Stimulated activated naive CD4-positive, alpha-beta T cell treated with Interleukin-2 at 50 U/mL for 16 hours (primary cell): Measurements from ENCODE around the gene RHBDF2.

ENCODE experiments used
- DNase-seq: peaks from one replicate; lab custom pipeline; 2025; lab: John Stamatoyannopoulos, UW

RHBDF2 gene

DNA sequence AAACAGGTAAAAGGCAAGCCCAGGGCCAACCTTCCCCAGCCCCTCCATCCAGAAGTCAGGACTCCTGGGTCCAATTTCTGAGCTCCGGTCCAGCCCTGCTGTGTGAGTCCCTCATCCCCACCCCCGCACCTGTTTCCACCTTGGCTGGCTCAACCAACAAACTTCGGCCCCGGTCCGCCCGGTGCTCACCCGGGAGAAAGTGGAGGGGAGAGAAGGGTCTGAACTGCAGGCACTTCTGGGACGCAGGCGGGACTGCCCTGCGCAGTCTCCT lies 541 bp downstream of the RHBDF2 start:
- DNase-seq: no peak

DNA sequence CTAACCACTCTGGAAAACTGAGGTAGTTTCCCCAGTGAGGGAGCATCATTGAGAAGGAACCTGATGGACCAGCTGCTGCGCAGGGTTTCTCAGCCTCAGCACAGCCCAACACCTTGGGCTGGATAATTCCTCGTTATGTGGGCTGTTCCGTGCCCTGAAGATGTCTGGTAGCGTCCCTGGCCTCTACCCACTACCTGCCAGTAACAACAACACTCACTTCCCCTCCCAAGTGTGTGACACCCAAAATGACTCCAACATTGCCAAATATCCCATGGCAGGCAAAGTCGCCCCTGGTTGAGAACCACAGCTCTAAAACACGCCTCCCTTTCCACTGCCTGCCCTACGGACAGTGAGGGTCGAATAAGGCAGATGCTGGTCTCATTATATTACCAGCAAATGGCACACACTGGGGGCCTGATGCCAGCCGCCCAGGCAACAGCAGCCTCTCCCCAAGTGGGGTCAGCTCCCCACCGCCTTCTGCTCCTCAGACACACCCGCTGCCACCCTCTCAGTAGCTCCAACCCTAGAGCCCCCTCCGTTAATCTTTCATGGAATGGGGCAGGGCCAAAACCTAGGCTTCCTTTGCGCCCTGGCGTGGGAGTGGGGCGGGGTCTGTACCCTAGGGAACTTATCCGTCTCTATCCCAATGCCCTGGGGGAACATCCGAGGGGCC lies 1.0 kb downstream of the RHBDF2 start:
- no peak for DNase-seq

- no peak for DNase-seq
Measured at GRCh38 chr17:76499267-76499667, 2.0 kb downstream of the RHBDF2 start.

GRCh38 chr17:76498876-76499251 lies 2.4 kb downstream of the RHBDF2 start:
- no peak for DNase-seq

- DNase-seq: no peak
Measured at GRCh38 chr17:76497979-76498875, 3.0 kb downstream of the RHBDF2 start.

DNA sequence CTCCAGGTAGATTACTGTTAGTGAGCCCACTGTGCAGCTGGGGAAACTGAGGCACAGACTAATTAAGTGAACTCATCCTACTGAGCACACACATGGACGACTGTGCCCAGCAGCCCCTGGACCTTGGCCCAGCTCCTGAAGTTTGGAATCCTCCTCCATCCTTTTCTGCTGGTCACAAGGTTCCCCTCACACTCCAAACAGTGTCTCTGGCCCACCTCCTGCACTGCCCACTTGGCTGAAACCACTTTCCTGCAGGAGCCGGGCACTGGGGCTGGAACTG lies 3.6 kb downstream of the RHBDF2 start:
- DNase-seq: no peak

GRCh38 chr17:76496464-76496863 lies 4.8 kb downstream of the RHBDF2 start:
- no peak for DNase-seq

DNA sequence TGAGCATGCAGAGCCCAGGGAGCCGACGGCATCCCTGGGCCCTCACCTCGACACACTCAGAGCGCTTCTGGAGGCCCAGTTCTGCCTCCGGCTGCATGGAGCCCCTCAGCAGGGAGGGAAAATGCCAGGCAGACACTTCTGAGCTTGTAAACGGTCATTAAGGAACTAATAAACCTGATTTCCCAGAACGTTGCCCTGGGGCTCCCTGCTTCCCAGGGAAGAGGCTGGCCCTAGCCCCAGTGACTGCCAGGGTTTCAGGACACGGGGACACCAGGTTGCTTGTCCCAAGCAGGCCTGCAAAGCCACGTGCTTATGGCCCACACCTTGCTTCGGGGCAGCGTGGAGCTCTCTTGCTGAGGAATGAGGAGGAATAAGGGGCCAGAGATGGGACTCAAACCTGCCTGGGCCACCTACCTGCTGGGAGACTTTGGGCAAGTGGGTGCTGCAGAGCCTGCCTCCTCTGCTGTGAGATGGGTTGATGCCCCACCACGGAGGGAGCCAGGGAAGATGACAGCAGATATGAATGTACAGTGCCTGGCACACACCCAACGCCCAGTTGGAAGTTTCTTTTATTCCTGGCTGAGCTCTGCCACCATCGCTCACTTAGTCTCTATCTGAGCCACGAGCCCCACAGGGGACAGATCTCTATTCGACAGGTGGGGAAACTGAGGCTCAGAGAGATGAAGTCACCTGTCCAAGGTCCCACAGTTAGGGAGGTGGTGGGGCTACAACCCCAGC lies 5.4 kb downstream of the RHBDF2 start:
- DNase-seq: no peak

DNA sequence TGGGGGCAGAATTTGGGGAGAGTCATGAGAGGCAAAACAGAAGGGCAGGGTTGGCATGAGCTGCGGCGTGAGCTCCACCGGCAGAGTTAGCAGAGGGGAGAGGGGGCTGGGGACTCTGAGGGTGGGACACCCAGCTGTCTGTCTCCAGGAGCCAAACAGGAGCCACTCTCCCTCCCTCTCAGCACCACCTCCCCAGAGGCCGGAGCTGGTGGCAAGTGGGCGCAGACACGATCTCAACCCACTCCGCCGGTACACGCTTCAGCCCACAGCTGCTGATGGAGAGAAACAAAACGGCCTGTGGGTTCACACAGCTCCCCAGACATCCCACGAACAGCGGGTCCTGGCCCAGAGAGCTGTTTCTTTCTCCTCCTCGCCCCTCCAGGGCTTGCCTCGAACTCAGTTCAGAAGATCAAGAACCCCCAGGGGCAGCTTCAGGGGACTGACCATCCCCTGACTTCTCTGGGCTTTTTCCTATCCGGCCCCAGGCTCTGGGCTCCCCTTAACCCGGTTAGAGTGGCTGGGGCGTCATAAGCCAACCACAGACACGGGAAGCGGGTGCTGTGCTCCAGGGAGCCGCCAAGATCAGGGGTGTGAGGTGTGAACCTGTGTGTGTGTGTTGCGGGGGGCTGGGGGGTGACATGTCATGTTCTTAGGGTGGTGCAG lies 7.6 kb downstream of the RHBDF2 start:
- no peak for DNase-seq

- DNase-seq: peak; percentile 13
Measured at GRCh38 chr17:76492989-76493501, 8.2 kb downstream of the RHBDF2 start.

DNA sequence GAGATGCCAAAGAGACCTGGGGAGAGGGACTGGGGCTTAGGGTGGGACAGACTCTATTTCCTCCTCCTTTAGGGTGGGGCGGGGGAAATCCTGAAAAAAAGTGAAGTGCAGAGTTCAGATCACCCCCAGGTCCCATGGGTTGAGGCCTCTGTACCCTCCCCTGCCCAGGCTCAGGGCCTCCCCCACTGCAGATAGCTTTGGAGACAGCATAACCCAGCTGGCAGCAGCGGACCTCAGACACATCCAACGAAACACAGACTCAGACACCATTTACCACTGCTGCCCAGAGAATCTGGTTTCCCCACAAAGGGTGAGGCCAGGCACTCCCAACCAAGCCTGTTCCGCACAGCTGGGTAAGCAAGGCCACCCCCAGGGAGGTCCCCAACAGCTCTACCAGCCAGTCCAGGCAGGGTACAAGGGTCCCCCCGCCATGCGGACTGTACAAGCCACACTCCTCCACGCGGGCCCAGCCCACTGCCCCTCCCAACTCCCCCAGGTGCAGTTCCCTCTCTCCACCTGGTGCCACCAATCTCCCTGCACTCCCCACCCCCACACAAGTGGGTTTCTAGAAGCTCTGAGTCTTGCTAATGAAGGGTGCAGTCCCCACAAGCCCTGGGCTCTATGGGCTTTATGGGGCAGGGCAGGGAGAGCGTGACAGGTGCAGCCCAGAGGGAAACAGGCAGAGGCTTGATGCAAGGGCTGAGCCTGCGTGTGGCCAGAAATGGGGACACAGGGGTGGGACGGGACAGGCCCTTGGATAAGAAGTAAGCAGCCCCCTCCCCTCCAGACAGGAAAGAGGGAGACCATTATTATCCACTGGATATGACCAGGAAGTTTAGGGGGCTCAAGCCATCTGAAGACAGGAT lies 8.9 kb downstream of the RHBDF2 start:
- no peak for DNase-seq

GRCh38 chr17:76491271-76492122 lies 9.7 kb downstream of the RHBDF2 start:
- DNase-seq: no peak

GRCh38 chr17:76490112-76490710 lies 11.0 kb downstream of the RHBDF2 start:
- no peak for DNase-seq

DNA sequence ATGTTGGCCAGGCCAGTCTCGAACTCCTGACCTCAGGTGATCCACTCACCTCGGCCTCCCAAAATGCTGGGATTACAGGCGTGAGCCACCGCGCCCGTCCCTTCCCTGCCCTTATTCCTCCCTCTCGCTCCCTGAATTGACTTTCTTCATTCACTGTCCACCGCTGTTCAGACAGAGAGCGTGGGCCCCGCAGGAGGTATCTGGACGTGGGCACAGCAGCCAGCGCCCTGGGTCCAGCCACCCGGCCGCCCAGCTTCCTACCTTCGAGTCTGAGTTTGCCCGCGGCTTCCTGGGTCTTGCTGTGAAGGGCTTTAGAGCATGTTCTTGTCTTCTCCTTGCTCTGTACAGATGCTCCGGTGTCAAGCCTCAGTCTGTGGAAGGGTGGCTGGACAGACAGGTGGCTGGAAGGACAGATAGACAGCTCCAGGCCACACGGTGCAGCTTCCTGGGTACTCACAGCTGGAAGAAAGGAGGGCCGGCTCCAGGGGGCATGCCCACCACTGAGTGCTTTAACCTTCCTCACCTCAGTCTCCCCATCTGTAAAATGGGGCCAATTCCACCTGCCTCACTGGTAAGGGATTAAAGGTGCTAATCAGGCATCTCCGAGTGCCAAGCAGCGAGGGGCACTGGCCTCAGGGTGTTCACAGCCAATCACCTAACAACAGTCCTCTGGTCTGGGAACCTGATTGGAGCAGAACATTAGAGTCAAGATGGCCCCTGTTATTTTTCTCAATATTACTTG lies 13.6 kb downstream of the RHBDF2 start:
- no peak for DNase-seq

DNA sequence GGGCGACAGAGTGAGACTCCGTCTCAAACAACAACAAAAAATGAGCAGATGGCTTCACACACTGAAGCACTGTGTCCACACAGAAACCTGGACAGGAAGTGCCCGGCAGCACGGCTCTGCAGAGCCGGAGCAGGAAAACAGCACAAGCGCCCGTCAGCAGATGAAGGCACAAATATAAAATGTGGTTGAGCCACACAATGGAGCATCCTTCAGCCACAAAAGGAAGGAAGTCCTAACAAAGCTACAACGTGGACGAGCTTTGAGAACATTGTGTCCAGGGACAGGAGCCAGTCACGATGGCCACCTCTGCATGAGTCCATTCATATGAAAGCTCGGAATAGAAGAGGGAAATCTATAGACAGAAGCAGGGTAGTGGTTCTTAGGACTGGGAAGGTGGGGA lies 15.7 kb downstream of the RHBDF2 start:
- no peak for DNase-seq

DNA sequence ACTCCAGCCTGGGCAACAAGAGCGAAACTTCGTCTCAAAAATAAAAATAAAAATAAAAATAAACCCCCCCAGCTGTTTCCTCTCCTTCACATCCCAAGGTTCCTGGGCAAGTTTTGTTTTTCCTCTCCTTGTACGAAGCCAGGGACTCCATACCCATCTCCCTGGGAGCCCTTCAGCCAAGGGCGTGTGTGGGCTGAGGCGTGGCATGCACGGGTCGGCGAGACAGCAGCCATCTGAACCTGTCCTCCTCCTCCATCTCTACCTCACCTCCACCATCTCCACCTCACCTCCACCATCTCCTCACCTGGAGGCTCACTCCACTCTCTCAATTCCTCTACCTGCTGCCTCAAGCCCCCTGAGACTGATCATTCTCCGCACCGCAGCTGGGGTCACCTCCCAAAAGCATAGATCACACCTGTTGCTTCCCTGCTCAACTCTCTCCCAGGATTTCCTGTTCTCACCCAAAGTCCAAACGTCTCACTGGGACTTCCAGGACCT lies 16.9 kb downstream of the RHBDF2 start:
- no peak for DNase-seq

DNA sequence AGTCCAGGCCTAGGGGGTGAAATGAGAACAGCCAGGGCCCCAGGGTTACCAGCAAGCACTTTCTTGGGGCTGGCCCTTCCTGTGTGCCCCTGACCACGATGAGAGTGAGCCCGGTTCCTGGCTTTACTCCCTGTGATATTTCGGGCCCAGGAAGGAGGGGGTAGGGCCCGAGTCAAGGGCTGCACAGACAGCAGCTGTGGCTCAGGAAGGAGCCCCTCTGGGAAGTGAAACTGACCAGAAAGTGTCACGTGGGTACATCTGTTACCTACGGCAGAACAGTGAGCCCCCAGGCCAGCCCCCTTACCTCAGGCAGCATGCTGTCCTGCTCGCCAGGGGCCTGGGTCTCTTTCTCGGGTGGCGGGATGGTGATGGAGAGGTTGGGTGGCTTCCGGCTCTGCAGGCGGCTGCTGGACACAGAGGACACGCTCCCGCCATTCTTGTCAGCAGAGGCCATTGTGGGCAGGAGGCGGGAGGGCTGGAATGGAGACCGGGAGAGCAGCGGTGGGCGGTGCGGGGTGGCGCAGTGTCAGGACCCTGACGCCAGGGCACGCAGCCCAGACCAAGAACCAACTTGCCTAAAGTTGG lies 20.1 kb downstream of the RHBDF2 start:
- no peak for DNase-seq

GRCh38 chr17:76480632-76481031 lies 20.6 kb downstream of the RHBDF2 start:
- no peak for DNase-seq

DNA sequence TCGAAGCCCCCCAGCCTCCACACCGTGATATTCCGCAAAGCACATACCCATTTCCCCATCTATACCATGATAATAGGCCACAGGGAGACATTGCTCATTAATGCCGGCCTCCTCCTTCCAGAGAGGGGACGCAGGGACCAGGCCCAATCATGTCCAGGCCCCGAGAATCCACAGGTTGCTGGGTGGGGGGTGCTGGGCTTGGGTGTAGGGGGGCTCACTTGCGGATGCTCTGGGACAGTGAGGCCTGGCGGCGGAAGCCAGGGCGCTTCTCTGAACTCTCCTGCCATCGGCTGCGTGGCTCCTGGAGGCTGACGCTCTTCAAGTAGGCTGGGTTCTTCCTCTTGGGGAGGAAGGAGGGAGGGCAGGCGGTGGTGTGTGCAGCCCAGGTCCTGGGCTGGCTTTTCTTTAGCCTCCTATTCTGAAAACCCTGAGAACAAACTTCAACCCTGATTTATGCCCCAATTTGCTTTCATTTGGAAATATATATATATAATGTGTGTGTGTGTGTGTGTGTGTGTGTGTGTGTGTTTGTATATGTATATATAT lies 21.6 kb downstream of the RHBDF2 start:
- no peak for DNase-seq
